ENCODE data around the gene KIAA2012. TPM values are rescaled to one million over a fixed set of nuclear protein-coding genes. Genes with fewer than 3 reads are reported as not detected.

KIAA2012 gene
- total RNA-seq, 1 donor from 2014 or later = 0.11 TPM

DNA sequence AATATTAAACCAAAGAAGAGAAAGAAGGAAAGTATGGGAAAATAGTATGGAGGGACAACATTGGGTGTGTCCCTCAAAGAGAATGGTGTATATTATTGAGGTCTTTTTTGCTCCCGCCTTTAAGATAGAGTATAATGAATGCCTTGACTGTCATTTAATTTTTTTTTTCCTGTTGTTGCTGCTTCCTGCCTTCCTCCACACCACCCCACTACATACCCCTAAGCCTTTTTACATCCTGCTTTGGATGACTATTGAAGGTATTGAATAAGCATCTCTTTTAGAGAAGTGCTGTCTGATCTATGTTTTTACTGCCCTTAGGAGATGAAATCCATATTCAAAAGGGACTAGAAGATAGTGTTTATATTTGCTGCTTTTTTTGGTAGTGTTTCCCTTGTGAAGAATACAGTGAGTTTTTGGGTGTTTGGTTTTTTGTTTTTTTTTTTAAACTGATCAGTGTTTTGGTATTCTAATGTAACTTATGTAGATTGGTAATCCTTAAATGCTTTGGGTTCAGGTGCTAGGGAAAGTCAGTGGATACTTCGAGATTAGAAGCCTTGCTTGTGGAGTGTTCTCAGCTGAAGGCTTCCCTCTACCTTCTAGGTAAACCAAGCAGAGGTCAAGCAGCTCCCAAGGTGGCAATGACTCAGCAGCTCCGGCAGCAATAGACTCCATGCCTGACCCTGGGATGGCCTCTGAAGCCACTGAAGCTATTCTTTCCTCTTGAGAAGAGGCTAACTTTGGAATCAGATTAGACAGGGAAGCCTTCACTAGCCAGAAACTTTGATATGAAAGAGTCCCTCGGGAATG, 34.4 kb upstream of the KIAA2012 start:
- Histone ChIP-seq H3K27ac (no peak overlapping the region), H3K4me1 (peaks cover 0 to 9% of the 10 kb centered on the region in 2 donors), H3K9me3 (no peaks in the 10 kb centered on the region), H3K36me3 (no peaks in the 10 kb centered on the region), H3K27me3 (no peaks in the 10 kb centered on the region), H3K4me3 (peak overlapping the region in 1 of 2 donors; percentile 19)
- TF ChIP-seq, protein P1, sequence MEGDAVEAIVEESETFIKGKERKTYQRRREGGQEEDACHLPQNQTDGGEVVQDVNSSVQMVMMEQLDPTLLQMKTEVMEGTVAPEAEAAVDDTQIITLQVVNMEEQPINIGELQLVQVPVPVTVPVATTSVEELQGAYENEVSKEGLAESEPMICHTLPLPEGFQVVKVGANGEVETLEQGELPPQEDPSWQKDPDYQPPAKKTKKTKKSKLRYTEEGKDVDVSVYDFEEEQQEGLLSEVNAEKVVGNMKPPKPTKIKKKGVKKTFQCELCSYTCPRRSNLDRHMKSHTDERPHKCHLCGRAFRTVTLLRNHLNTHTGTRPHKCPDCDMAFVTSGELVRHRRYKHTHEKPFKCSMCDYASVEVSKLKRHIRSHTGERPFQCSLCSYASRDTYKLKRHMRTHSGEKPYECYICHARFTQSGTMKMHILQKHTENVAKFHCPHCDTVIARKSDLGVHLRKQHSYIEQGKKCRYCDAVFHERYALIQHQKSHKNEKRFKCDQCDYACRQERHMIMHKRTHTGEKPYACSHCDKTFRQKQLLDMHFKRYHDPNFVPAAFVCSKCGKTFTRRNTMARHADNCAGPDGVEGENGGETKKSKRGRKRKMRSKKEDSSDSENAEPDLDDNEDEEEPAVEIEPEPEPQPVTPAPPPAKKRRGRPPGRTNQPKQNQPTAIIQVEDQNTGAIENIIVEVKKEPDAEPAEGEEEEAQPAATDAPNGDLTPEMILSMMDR (IDR thresholded peaks at IDR 0.05) = no peak
- intact Hi-C loops (cut with DNase I) = loop anchor here (10.0 kb wide), 1 partner anchor 336 kb away; the partner anchor contains the start of gene BMPR2
- DNase-seq (ENCODE audit: low spot score in 2 of 2) = no peak

DNA sequence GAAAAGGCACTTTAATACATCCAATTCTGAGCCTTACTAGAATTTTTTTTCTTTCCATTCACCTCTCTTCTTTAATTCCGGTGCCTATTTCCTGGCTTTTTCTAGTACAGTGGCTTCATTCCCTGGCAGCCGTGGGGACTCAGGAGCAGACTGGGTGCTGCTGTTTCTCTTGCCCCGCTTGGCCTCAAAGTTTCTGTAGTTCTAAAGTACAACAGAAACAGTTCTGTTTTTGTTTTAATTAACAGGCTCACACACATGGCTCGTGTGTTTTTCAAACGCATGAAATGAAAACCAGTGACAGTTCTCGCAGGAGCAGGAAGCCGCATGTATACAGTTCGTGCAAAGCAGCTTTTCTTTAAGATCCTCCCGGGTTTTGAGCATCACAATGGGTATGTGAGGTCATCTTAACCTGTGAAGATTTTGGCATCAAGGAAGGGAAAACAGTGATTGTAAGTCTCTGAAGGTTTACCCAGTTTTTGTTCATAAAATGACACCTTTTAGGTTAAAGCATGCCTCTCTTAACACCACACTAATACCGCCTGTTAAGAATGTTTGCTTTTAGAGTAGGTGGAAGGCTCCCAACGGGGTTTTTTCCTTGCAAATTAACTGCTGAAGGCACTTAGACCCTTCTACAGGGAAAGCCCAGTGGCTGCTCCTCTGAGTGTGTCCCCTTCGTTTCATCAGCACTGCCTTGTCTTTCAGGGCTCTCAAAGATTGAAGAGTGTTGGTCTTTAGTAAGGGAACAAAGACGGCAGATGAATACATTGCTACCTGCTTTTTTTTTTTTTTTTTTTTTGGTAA, 33.6 kb upstream of the KIAA2012 start:
- H3K4me3 ChIP-seq = peak overlapping the region in 1 of 2 donors; percentile 19
- no peak overlapping the region for H3K27ac ChIP-seq
- no peaks in the 10 kb centered on the region for H3K9me3 ChIP-seq
- DNase-seq (ENCODE audit: low spot score in 2 of 2) = no peak
- H3K4me1 ChIP-seq = peaks cover 0 to 9% of the 10 kb centered on the region in 2 donors
- H3K27me3 ChIP-seq = no peaks in the 10 kb centered on the region
- TF ChIP-seq, protein P1 (IDR thresholded peaks at IDR 0.05) = no peak
- no peaks in the 10 kb centered on the region for H3K36me3 ChIP-seq
- intact Hi-C loops (cut with DNase I) = loop anchor here (10.0 kb wide), 1 partner anchor 335 kb away; the partner anchor contains the start of gene BMPR2

DNA sequence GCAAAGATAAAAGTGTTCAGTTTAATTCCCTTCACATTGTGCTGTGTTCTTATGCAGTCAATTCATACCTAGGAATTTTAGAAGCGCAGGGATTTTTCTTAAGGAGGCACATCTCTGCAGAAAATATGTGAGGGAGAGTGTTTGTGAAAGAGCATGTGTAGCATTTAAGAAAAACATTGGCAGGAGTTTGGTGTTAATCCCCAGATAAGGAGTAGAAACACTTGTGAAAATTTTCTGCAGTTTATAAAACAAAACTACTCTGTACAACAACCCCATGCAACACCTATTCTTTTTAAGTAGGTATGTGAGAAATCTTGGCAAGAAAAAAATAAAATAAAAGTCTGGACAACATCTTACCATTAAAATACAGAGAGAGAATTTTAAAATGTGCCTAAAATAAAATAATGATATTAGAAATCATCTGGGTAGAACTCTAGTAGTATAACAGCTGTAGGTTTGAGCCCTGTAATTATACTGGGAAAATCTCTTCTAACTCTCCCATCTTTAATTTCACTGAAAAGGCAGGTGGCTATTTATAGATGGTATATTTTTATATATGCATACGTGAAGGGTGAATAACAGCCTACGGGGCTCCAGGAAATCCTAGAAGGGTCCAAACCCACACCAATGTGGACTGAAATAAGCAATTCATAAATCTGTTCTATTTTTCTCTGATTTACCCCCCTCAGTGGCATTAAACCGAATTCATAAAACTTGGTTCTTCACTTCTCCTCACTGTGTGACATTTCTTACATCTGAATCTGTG, 32.8 kb upstream of the KIAA2012 start:
- no peaks in the 10 kb centered on the region for H3K27me3 ChIP-seq
- intact Hi-C loops (cut with DNase I) = no loop called here
- no peaks in the 10 kb centered on the region for H3K9me3 ChIP-seq
- H3K27ac ChIP-seq = no peak overlapping the region
- no peak overlapping the region for H3K4me3 ChIP-seq
- no peaks in the 10 kb centered on the region for H3K36me3 ChIP-seq
- TF ChIP-seq, protein P1 (IDR thresholded peaks at IDR 0.05) = no peak
- no peak for DNase-seq (ENCODE audit: low spot score in 2 of 2)
- H3K4me1 ChIP-seq = peaks cover 0 to 9% of the 10 kb centered on the region in 2 donors

DNA sequence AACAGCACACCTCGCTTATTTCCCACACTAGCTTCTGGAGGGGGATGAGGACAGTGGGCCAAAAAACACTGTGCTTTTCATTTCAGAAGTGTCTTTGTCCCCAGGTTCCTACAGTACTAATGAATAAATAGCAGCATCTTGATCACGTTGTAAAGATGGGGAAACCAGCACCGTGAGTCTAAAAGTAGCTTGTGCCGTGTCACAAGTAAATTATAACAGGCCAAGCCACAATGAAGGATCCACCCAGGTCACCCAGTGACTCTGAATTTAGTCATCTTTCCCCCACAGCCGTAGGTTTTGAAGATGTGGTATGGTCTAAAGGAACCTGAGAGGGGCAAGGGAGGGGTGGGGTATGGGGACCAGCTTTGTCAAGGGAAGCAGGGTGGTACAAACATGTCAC, 30.6 kb upstream of the KIAA2012 start:
- Histone ChIP-seq H3K27me3 (no peaks in the 10 kb centered on the region), H3K9me3 (no peaks in the 10 kb centered on the region), H3K36me3 (no peaks in the 10 kb centered on the region), H3K4me1 (no peaks in the 10 kb centered on the region), H3K4me3 (no peak overlapping the region), H3K27ac (no peak overlapping the region)
- intact Hi-C loops (cut with DNase I) = no loop called here
- TF ChIP-seq, protein P1 (IDR thresholded peaks at IDR 0.05) = no peak
- DNase-seq (ENCODE audit: low spot score in 2 of 2) = no peak

DNA sequence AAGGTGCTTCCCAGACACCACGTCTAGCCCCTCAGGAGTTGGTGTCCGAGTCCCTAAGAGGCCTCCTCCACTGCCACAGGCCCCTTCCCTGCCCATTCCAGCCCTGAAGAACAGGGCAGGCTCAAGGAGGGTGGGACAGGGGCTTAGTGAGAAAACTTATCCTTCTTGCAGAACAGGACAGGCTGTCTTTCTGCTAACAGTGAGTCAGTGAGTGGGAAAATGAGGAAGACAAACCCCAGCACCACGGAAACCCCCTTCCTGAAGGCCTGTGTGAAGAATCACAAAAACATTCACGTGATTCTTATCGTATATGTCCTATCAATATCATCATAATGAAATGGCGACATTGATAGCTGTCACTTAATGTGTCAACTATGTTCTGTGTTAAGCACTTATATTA, 29.6 kb upstream of the KIAA2012 start:
- Histone ChIP-seq H3K36me3 (no peaks in the 10 kb centered on the region), H3K4me3 (no peak overlapping the region), H3K9me3 (no peaks in the 10 kb centered on the region), H3K27ac (no peak overlapping the region), H3K27me3 (no peaks in the 10 kb centered on the region), H3K4me1 (no peaks in the 10 kb centered on the region)
- DNase-seq (ENCODE audit: low spot score in 2 of 2) = no peak
- intact Hi-C loops (cut with DNase I) = no loop called here
- TF ChIP-seq, protein P1 (IDR thresholded peaks at IDR 0.05) = no peak
